ENCODE results near the gene YDJC.
"Not testable (repeated sequence)": the region's sequence is repeated elsewhere in the genome, so short reads cannot be mapped to it uniquely, and the experiment has no call there.

YDJC gene

GRCh38 chr22:21587803-21588611 lies 41.8 kb downstream of the YDJC start:
- DNase-seq (ENCODE audit: extremely low spot score, insufficient read length, low read depth) (peak; percentile 60), FAIRE-seq (peak; percentile 96)

DNA sequence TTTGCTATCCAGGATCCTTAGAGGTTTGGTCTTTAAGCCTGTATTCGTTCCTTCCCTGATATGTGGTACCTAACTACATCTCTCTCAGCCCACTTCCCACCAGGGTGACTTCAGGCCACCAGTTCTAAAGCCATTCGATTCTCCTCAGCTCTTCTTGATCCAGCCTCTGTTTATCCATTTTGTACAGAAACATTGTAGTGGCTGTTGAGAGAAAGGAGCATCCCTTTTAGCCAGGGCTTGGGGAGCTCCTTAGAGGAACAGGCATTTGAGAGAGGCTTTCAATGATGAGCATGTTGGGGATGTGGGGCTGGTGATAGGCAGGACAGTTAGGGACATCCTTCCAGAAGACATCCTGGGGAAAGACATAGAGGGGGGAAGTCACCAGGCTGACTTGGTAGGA lies 44.4 kb downstream of the YDJC start:
- FAIRE-seq, result no peak

GRCh38 chr22:21582801-21583740 lies 46.8 kb downstream of the YDJC start:
- no peak for DNase-seq (ENCODE audit: extremely low spot score, insufficient read length, low read depth)
- no peak for FAIRE-seq

More for the DNA sequence above, 44.4 kb downstream of the YDJC start:
- DNase-seq (ENCODE audit: extremely low spot score, insufficient read length, low read depth), result no peak

- FAIRE-seq, result not testable (repeated sequence)
Observed at GRCh38 chr22:21581009-21581713, 48.7 kb downstream of the YDJC start.

GRCh38 chr22:21580623-21581007 lies 49.2 kb downstream of the YDJC start:
- DNase-seq (ENCODE audit: extremely low spot score, insufficient read length, low read depth); FAIRE-seq: not testable (repeated sequence)

More at GRCh38 chr22:21581009-21581713, 48.7 kb downstream of the YDJC start:
- DNase-seq (ENCODE audit: extremely low spot score, insufficient read length, low read depth), result not testable (repeated sequence)

- FAIRE-seq (no peak), DNase-seq (ENCODE audit: extremely low spot score, insufficient read length, low read depth) (no peak)
Observed at GRCh38 chr22:21579474-21579851, 50.4 kb downstream of the YDJC start.
